ENCODE results near the gene HMGCL.
A peak's percentile ranks its signal among the peaks of the same experiment; 100 is the strongest.

HMGCL gene

DNA sequence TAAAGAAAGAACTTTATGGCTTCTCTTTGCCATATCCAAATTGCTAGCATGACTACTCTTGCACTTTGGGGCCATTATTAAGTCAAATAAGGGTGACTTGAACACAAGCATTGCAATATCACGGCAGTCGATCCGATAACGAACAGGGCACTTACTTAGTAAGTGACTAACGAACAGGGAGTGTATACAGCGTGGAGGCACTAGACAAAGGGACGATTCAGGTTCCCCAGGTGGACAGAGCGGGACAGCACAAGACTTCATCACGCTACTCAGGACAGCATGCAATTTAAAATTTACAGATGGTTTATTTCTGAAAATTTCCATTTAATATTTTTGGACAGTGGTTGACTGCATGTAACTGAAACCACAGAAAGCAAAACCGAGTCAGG is 52.4 kb downstream of the HMGCL start:
- DNase-seq: no peak

GRCh38 chr1:23772049-23772853 is 53.0 kb downstream of the HMGCL start:
- peak; percentile 77 for DNase-seq

DNA sequence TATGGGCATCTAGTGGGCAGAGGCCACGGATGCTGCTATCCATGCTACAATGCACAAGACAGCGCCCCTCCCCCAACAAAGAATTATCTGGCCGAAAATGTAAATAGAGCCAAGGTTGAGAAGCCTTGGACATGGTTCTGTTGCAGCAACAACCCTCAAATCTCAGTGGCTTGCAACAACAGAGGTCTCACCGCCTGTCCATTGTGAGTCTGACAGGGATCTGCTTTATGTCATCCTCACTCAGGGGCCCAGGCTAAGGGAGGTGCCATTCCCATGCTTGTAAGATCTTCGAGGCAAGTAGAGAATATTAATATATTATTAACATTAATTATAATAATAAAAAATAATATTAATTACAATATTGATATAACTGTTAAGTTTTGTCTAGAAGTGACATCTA is 56.5 kb downstream of the HMGCL start:
- DNase-seq: no peak

GRCh38 chr1:23763041-23763577 is 62.1 kb downstream of the HMGCL start:
- DNase-seq: no peak

DNA sequence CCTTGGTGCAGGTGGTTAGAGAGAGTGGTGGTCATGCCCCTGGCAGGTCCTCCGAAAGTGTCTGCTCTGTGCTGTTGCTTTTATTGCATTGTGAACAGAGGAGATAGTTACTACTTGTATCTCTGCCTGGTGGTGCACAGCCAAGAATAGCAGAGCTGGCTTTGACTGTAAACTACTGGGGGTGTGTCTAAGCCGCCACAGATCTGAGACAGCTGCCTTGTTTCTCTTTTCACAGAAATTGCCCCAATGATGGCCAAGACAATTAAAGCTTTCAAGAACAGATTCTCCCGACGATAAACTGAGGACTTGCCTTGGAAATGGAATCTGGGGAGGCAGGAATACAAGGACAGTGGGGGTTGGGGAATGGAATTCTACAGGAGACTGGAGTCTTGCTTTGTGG is 66.0 kb downstream of the HMGCL start:
- DNase-seq: no peak

DNA sequence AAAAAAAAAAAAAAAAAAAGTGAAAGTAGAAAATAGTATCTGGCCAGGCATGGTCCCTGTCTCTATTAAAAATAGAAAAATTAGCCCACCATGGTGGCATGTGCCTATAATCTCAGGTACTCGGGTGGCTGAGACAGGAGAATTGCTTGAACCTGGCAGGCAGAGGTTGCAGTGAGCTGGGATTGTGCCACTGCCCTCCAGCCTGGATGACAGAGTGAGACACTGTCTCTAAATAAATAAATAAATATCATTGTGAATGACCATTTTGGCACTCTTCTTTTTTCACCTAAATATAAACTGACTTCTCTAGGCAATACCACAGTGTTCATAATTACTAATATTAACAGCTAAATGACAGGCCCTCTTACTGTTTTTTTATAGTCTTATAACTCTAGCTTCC is 67.4 kb downstream of the HMGCL start:
- DNase-seq: no peak

DNA sequence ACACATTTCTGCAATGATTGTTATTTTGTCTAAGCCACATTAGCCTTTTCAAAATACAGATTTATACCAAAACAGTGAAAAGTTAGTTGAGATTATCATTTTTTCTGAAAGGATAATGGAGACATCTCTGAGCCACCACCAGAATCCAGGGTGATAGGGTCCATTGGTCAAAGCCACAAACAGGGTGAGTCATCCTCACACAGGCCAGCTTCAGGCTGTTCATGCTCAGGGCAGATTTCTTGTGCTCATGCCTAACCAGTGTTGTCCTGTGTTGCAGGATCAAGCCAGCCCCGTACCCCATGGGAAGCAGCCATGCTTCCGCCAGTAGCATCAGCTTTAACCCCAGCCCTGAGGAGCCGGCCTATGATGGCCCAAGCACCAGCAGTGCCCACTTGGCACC is 68.6 kb downstream of the HMGCL start:
- DNase-seq: no peak

DNA sequence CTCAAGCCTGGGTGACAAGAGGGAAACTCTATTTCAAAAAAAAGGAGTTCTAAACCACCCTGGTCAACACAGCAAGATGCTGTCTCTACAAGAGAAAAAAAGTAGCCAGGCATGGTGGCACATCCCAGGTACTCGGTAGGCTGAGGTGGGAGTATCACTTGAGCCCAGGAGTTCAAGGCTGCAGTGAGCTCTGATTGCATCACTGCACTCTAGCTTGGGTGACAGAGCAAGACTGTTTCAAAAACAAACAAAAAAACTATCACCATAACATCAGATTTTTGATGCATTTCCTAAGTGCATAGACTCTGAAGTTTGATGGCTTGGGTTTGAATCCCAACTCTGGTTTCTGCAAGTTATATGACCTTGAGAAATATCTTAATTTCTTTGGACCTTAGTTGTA is 72.3 kb downstream of the HMGCL start:
- DNase-seq: no peak
